Glomerular endothelial cell (primary cell): ENCODE data around the gene HTRA1. TPM values are rescaled to one million over a fixed set of nuclear protein-coding genes. Genes with fewer than 3 reads are reported as not detected.
A peak's percentile ranks its signal among the peaks of the same experiment; 100 is the strongest.

Experiments used
- DNase-seq: peaks from one replicate; pipeline ENCODE4 v3.0.0-alpha.2; 2011; ENCODE audit warnings: low read depth, low spot score; ENCODE audit errors: extremely low read depth
- total RNA-seq: library from RNA; depleted of rRNA; stranded (reverse); fragments of >200 nt; gene quantifications from 2 replicates; pipeline ENCODE4 v1.2.3, GENCODE V29; 2015

The HTRA1 gene
- total RNA-seq, 1 donor from 2014 or later = 307 TPM

DNA sequence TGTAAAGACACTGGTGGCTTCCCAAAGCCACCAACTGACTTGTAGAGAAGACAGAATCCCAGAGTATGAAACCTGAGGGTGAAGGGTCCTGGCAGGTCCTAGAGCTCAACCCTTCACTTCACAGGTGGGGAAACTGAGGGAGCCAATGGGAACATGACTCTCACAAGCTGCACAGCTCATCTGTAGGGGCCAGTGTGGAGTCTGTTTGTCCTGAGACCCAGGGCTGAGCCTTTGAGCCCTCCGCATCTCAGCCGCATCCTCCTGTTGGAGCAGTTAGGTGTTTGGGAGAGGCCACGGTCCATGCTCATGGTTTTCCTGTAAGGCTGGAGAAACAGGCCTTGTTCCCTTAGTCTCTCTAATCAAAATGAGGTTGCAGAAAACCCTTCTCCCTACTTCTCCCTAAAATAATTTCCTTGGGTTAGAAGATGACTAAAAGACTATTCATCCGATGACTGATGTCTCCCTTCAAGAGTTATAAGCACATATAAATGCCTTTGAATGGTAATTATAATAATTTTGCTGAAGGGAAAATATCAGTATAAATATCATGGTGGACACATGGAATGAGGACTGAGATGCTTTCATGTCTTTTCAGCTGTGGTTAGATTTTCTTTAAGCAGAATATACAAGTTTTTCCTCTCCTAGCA lies 10.3 kb downstream of the HTRA1 start:
- DNase-seq = no peak

DNA sequence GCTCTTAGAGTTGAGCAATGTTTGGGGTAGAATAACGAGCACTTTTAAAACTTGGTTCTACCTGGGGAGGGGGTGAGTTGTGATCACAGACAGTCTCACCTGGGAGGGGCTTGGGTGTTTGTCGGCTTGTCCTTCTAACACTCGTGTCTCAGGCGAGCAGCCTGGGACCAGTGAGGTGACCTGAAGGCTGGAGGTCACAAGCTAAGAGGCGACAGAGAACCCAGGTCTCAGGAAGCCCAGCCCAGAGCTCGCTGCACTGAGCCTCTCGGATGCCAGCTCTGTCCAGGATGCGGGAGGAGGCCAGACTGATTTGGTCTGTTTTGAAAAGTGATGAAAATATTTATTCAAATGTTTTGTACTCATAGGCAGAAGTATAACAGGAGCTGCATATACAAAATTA lies 11.8 kb downstream of the HTRA1 start:
- no peak for DNase-seq

- DNase-seq = peak; percentile 83
Observed at GRCh38 chr10:122474131-122474818, 12.9 kb downstream of the HTRA1 start.

DNA sequence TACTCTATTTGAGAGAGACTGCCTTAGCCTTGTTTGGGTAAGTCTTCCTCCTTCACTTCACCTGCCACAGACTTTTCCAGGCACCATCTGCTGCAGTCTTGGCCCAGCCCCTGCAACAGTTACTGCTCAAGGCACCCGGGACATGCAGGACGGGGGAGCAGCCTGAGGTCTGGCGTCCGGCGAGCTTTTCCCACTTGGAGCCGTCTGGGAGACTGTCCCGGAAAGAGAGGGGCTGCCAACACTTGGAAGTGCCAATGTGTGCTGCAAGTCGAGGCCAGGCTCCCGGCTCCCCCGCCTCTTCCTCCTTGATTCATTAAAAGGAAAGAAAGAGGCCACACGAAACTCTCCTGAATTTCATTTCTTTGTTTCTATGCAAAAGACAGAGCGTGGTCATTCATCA lies 13.7 kb downstream of the HTRA1 start:
- DNase-seq = no peak

GRCh38 chr10:122475591-122476332 lies 14.4 kb downstream of the HTRA1 start:
- no peak for DNase-seq

DNA sequence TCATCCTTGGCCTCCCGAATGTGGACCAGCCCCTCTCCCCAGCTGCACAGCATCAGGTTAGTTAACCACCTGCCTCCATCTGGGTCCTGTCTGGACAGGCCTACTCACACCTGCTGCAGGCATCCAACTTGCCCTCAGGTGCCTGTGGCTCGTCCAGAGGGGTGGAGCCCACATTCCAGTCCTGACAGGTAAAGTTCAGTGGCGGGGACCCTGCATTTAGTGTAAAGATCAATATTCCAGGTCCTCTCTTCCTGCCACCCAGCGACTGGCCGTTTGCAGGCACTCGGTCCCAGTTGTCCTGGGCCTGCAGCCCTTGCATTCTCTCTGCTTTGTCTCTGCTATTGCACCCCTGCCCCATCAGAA lies 15.0 kb downstream of the HTRA1 start:
- DNase-seq = no peak

DNA sequence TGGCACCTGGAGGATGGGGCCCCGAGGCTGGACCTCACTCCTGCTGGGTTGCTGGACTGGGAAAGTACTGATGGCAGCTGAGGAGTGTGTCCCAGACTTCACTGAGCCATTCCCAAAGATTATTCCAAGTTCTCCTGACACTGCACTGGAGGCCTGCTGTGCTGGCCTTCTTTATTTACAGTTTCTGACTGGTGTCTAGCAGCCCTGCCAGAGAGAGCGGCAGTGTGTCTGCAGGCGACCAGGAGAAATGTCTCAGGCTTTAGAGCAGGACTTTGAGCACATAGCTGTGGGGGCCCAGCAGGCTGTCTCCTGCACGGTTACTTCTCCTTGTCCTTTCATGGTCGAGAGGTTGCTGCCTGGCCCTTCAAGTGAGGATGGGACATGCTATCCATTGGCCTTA lies 16.1 kb downstream of the HTRA1 start:
- DNase-seq = no peak

GRCh38 chr10:122478971-122479370 lies 17.6 kb downstream of the HTRA1 start:
- no peak for DNase-seq

GRCh38 chr10:122480146-122480833 lies 18.9 kb downstream of the HTRA1 start:
- no peak for DNase-seq

DNA sequence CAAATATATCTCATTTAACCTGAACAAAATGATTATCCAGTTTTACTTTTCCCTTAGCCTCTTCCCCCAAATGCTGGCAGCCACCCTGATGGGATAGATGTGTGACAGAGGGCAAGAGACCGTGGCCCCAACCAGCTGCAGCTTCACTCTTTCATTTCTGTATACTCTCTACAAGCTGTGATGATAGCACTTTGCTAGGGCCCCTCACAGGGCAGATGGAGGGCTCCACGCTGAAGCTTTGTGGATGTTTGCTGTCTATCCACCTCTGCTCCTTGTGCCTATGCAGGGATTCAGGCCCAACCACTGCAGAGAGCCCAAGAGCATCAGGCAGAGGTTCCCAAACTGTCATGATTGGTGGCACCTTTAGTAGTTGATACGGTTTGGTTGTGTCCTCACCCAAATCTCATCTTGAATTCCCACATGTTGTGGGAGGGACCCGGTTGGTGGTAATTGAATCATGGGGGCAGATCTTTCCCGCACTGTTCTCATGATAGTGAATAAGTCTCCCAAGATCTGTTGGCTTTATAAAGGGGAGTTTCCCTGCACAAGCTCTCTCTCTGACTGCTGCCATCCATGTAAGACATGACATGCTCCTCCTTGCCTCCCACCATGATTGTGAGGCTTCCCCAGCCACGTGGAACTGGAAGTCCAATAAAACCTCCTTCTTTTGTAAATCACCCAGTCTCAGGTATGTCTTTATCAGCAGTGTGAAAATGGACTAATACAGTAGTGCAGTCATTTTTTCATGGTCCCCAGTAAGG lies 20.1 kb downstream of the HTRA1 start:
- DNase-seq = no peak

GRCh38 chr10:122484276-122485060 lies 23.1 kb downstream of the HTRA1 start:
- no peak for DNase-seq

DNA sequence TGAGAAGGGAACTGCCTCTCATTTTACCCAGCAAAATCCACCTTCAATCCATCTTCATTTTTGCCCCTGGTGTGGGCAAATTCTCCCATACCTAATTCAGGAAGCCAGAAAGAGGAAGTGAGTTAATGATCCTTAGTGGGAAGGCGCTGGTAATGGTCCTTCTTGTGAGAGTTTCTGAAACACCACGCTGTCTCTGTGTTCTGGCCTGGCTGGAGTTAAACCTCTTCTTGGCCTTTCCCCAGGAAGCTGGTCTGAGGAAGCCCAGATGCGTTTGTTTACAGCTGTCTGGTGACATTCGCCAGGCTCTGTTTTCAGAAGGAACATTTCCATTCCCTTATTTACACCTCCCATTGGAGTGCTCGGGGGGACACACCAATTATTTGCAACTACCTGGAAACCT lies 24.3 kb downstream of the HTRA1 start:
- DNase-seq = no peak

DNA sequence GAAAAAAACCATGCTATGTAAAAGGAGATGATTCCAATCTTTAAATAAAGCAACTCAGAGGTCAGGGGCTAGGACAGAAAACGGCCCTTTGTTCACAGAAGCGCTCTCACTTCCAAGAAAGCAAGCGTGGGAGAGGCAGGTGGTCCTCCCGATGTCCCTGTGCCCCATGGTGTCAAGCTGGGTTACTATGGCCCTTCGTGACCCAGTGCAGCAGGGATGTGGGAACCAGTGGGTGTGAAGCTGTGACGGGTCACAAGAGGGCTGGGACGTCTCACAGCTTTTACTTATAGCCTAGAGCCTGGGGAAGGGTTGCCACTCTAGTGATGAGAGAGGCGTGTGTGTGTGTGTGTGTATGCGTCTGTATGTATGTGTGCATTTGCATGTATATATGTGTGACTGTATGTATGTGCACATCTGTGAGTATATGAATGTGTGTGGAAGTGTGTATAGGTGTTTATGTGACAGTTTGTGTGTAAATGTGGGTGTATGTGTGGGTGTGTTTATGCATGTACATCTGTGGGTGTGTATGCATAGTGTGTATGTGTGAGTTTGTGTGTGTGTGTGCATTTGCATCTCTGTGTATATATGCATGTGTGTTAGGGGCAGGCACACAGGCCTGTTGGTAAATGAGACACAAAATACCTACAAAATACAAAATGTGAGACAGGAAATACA lies 25.2 kb downstream of the HTRA1 start:
- no peak for DNase-seq

GRCh38 chr10:122487174-122487765 lies 25.9 kb downstream of the HTRA1 start:
- DNase-seq = no peak

- DNase-seq = no peak
Observed at GRCh38 chr10:122490268-122490667, 28.9 kb downstream of the HTRA1 start.

DNA sequence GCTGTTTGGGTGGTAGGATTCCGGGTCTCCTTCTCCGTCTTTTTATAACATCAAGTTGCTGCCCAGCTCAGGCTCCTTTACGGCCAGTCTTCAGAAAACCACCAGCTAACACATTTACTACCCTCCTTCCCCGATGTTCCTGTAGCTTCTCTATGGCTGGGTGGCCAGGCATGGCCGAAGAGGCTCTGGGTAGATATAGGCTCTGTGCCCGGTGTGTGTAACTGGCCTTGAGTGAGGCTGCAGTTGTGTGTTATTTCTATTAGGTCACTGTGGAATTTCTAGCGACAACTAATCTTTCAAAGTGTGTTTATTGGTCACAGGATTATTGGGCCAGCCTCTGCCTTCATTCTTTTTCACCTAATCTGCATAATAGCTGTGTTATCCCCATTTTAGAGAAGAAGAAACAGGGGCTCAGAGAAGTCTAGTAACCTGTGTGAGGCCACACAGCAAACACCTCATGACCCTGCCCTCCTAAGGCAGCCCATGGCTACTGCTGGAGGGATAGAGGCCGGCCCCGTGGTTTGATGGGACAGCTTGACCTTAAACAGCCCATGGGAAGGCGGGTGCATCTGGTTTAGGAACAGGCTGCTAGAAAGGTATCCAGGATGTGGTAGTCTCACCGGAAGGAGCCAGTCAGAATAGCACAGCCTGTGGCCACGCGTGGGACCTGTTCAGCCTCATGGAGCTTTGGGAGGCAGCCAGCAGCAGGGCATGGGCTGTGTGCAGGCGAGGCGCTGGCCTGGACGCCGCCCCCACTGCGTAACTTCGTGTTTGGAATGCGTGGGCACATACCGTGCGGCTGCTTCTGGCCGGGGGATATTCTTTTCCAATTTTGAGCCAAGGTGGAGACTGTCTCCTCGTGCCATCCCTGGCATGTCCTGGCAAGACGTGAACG lies 29.7 kb downstream of the HTRA1 start:
- no peak for DNase-seq

DNA sequence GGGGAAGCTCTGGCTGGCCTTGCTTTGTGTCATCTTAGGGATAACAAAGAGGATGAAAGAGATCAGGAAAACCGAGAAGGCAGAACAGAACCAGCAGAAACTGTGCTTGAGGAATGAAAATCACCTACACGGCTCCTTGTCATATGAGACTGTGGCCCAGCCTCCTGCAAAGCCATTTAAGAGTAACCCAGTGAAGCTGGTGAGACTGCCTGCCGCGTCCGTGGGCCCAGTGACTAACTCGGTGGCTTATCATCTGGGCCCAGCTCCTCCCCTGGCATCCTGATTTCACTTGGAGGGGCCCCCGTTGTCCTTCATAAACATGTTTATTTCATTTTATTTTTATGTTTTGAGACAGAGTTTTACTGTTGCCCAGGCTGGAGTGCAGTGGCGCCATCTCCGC lies 30.7 kb downstream of the HTRA1 start:
- DNase-seq = no peak

GRCh38 chr10:122492999-122493481 lies 31.7 kb downstream of the HTRA1 start:
- DNase-seq = no peak
